Immature natural killer cell (primary cell): ENCODE data around the gene BCL2A1. TPM values are rescaled to one million over a fixed set of nuclear protein-coding genes. Genes with fewer than 3 reads are reported as not detected.

Experiments
- DNase-seq, 3 donors: peaks; one replicate each; pipeline ENCODE4 v3.0.0; 2022; ENCODE audit warnings: mixed read lengths in 1 of 3
- H3K27ac Mint-ChIP-seq, 6 donors: one replicate each; pipeline ENCODE4 v1.8.0; 2020; ENCODE audit warnings: mixed read lengths in 6 of 6, mild to moderate bottlenecking in 5 of 6, inconsistent platforms in 4 of 6, moderate library complexity in 3 of 6
- H3K27me3 Mint-ChIP-seq, 3 donors: one replicate each; pipeline ENCODE4 v1.8.0; 2020 to 2021; ENCODE audit warnings: low read depth in 3 of 3, mild to moderate bottlenecking in 3 of 3, mixed read lengths in 3 of 3, moderate library complexity in 3 of 3, inconsistent platforms in 1 of 3
- H3K36me3 Mint-ChIP-seq, 3 donors: one replicate each; pipeline ENCODE4 v1.8.0; 2020; ENCODE audit warnings: mixed read lengths in 3 of 3, inconsistent platforms in 2 of 3, mild to moderate bottlenecking in 2 of 3
- H3K4me1 Mint-ChIP-seq, 2 donors: one replicate each; pipeline ENCODE4 v1.8.0; 2020; ENCODE audit warnings: inconsistent platforms in 2 of 2, mild to moderate bottlenecking in 2 of 2, mixed read lengths in 2 of 2, moderate library complexity in 1 of 2
- H3K4me3 Mint-ChIP-seq, 5 donors: one replicate each; pipeline ENCODE4 v1.8.0; 2020; ENCODE audit warnings: mild to moderate bottlenecking in 5 of 5, mixed read lengths in 5 of 5, inconsistent platforms in 3 of 5, moderate library complexity in 3 of 5
- H3K9me3 Mint-ChIP-seq, 6 donors: one replicate each; pipeline ENCODE4 v1.8.0; 2020; ENCODE audit warnings: mild to moderate bottlenecking in 6 of 6, mixed read lengths in 6 of 6, inconsistent platforms in 4 of 6, moderate library complexity in 3 of 6
- polyA plus RNA-seq, 3 donors: library from polyadenylated mRNA; unstranded; fragments of 300-500 nt; fragmentation: Illumina TruSeq; gene quantifications; one replicate each; pipeline ENCODE4 v1.2.3, GENCODE V29; 2021

The BCL2A1 gene
- polyA plus RNA-seq, 3 donors from 2014 or later: 11.2 to 16.1 (median 12.2) TPM

- Mint-ChIP-seq H3K4me1 (no peaks in the 10 kb centered on the region), H3K27me3 (peaks cover 0 to 4% (median 0%) of the 10 kb centered on the region in 3 donors), H3K27ac (peak overlapping the region in 1 of 6 donors; percentile 51), H3K9me3 (no peaks in the 10 kb centered on the region), H3K4me3 (no peak overlapping the region), H3K36me3 (no peaks in the 10 kb centered on the region)
- no peak for DNase-seq
These were observed 7.9 kb upstream of the BCL2A1 start for GRCh38 chr15:79978655-79979514.

DNA sequence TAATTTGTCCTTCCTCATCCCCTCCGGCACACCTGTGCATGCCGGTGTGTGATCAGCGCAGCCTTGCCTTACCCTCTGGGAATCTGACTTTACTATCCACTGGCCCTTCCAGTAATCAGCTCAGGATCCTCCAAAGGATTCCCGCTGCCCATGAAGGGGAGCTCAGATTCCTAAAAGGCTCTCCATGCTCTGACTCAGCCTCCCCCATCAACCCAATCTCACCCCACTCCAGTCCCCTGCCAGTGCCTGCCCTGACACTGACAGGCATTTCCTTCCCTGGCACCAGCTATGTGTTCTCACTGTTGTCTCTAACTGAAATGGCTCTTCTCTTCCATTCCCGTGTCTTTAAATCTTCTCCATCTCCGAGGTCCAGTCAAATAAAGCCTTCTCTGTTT, 7.3 kb upstream of the BCL2A1 start:
- no peak overlapping the region for H3K4me3 Mint-ChIP-seq

DNA sequence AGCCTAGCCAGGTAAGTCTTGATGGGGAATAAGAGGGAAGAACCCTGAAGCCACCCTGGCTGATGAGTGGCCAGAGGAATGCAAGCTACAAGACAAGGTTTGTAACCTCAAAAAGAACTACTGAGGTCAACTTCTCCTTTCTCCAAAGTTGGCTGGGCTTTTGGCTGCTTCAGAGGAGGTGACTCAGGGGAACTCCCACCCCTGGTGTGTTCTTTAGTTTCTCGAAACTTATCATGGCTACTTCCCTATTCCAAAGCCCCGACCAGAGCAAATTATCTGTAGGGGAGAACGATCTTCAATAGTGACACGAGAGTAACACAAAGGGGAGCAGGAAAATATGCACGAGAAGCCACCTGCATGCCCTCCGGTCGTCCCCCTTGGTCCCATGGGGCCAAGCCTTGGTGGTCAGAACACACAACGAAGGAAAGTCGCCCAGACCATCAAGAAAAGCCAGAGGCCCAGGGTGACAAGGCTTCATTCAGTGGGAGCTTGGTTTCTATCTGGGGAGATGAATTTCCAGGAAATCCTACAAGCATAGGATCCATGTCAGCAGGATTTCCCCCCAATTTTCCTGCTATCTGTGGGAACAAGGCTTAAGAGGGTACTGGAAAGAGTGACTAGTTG, 6.5 kb upstream of the BCL2A1 start:
- Mint-ChIP-seq H3K4me1 (no peaks in the 10 kb centered on the region), H3K27me3 (peaks cover 0 to 4% (median 0%) of the 10 kb centered on the region in 3 donors), H3K36me3 (no peaks in the 10 kb centered on the region), H3K27ac (no peak overlapping the region), H3K4me3 (no peak overlapping the region), H3K9me3 (no peaks in the 10 kb centered on the region)
- DNase-seq: no peak

More for the DNA sequence above, 7.3 kb upstream of the BCL2A1 start:
- Mint-ChIP-seq H3K27me3 (peaks cover 0 to 4% (median 0%) of the 10 kb centered on the region in 3 donors), H3K4me1 (no peaks in the 10 kb centered on the region), H3K9me3 (no peaks in the 10 kb centered on the region), H3K36me3 (no peaks in the 10 kb centered on the region), H3K27ac (peak overlapping the region in 1 of 6 donors; percentile 51)
- DNase-seq: no peak

GRCh38 chr15:79973456-79974195, 2.6 kb upstream of the BCL2A1 start:
- no peak for DNase-seq
- H3K4me3 Mint-ChIP-seq: no peak overlapping the region
- no peaks in the 10 kb centered on the region for H3K27me3 Mint-ChIP-seq
- H3K36me3 Mint-ChIP-seq: no peaks in the 10 kb centered on the region
- peaks cover 17 to 33% of the 10 kb centered on the region in 2 donors for H3K4me1 Mint-ChIP-seq
- H3K27ac Mint-ChIP-seq: no peak overlapping the region
- H3K9me3 Mint-ChIP-seq: no peaks in the 10 kb centered on the region

GRCh38 chr15:79972863-79973262, 1.9 kb upstream of the BCL2A1 start:
- H3K4me3 Mint-ChIP-seq: no peak overlapping the region
- no peaks in the 10 kb centered on the region for H3K36me3 Mint-ChIP-seq

GRCh38 chr15:79970181-79970580, 815 bp downstream of the BCL2A1 start:
- peak overlapping the region in 4 of 6 donors; percentile 53 to 94 (median 86) for H3K27ac Mint-ChIP-seq
- no peak for DNase-seq
- peaks cover 0 to 3% (median 0%) of the 10 kb centered on the region in 3 donors for H3K36me3 Mint-ChIP-seq
- peaks cover 34 to 62% of the 10 kb centered on the region in 2 donors for H3K4me1 Mint-ChIP-seq
- H3K9me3 Mint-ChIP-seq: no peaks in the 10 kb centered on the region
- H3K27me3 Mint-ChIP-seq: no peaks in the 10 kb centered on the region
- peak overlapping the region; percentile 55 to 93 (median 81) for H3K4me3 Mint-ChIP-seq

More at GRCh38 chr15:79972863-79973262, 1.9 kb upstream of the BCL2A1 start:
- no peaks in the 10 kb centered on the region for H3K27me3 Mint-ChIP-seq
- DNase-seq: no peak
- H3K9me3 Mint-ChIP-seq: no peaks in the 10 kb centered on the region
- H3K4me1 Mint-ChIP-seq: peaks cover 23 to 40% of the 10 kb centered on the region in 2 donors
- peak overlapping the region in 2 of 6 donors; percentile 40 to 48 for H3K27ac Mint-ChIP-seq

- no peak for DNase-seq
- H3K27ac Mint-ChIP-seq: peak overlapping the region in 5 of 6 donors; percentile 35 to 83 (median 71)
- H3K9me3 Mint-ChIP-seq: no peaks in the 10 kb centered on the region
- peak overlapping the region; percentile 57 to 70 (median 68) for H3K4me3 Mint-ChIP-seq
- H3K36me3 Mint-ChIP-seq: peaks cover 0 to 7% (median 0%) of the 10 kb centered on the region in 3 donors
- peaks cover 34 to 68% of the 10 kb centered on the region in 2 donors for H3K4me1 Mint-ChIP-seq
- no peaks in the 10 kb centered on the region for H3K27me3 Mint-ChIP-seq
These were observed 1.9 kb downstream of the BCL2A1 start for GRCh38 chr15:79969146-79969545.

GRCh38 chr15:79967298-79968182, 3.5 kb downstream of the BCL2A1 start:
- Mint-ChIP-seq H3K27me3 (no peaks in the 10 kb centered on the region), H3K36me3 (peaks cover 0 to 7% (median 0%) of the 10 kb centered on the region in 3 donors), H3K9me3 (no peaks in the 10 kb centered on the region), H3K4me3 (peak overlapping the region; percentile 51 to 84 (median 60)), H3K27ac (peak overlapping the region; percentile 46 to 86 (median 80)), H3K4me1 (peaks cover 34 to 68% of the 10 kb centered on the region in 2 donors)
- no peak for DNase-seq

DNA sequence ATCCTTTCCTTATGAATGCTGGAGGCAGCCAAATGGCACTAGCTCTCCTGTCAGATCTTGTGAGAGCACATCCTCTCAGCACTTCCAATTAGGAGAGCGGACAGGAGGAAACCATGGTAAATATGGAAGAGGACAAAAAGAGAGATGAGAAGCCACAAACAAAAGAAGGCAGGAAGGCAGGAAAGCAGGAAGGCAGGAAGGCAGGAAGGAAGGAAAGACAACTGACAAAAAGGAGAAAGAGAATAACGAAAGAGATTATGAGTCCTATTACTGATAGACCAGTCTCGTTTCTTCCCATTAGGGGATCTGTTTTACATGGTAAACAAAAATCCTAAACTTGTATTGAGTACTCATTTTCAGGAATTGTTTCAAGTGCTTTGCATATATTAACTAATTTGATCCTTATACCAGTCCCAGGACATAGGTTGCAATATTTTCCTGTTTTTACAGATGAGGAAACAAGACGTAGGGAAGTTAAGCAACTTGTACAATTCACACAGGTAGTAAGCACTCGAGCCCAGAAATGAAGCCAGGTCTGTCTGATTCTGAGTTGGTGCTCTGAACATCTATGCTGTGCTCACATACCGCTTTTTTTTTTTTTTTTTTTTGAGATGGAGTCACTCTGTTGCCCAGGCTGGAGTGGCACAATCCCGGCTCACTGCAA, 4.2 kb downstream of the BCL2A1 start:
- peaks cover 0 to 7% (median 0%) of the 10 kb centered on the region in 3 donors for H3K36me3 Mint-ChIP-seq
- H3K27me3 Mint-ChIP-seq: no peaks in the 10 kb centered on the region
- H3K9me3 Mint-ChIP-seq: no peaks in the 10 kb centered on the region
- peak overlapping the region in 5 of 6 donors; percentile 41 to 90 (median 76) for H3K27ac Mint-ChIP-seq
- peaks cover 34 to 67% of the 10 kb centered on the region in 2 donors for H3K4me1 Mint-ChIP-seq
- peak overlapping the region in 2 of 5 donors; percentile 10 to 28 for H3K4me3 Mint-ChIP-seq
- DNase-seq: no peak

- Mint-ChIP-seq H3K9me3 (no peaks in the 10 kb centered on the region), H3K36me3 (peaks cover 0 to 7% (median 0%) of the 10 kb centered on the region in 3 donors), H3K4me3 (no peak overlapping the region), H3K4me1 (peaks cover 28 to 59% of the 10 kb centered on the region in 2 donors), H3K27me3 (no peaks in the 10 kb centered on the region), H3K27ac (peak overlapping the region in 5 of 6 donors; percentile 41 to 90 (median 76))
- DNase-seq: no peak
These were observed 5.0 kb downstream of the BCL2A1 start for GRCh38 chr15:79965846-79966630.

DNA sequence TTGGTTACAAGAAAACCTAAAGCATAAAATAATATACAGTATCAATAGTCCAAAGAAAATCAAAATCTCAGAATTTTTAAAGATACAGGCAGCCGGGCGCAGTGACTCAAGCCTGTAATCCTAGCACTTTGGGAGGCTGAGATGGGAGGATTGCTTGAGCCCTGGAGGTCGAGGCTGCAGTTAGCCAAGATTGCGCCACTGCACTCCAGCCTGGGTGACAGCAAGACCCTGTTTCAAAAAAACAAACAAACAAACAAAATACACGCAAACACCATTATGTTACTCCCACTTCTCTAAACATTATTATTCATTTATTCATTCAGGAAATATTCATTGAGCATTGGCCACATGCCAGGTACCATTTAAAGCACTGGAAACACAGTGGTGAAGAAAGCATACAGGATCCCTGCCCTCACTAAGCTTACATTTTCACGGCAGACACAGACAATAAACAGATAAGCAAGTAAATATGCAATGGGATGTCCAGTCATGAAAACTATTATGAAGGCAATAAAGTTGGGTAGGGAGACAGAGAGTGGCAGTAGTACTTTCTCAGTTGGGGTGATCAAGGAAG, 6.7 kb downstream of the BCL2A1 start:
- Mint-ChIP-seq H3K36me3 (peaks cover 0 to 14% (median 0%) of the 10 kb centered on the region in 3 donors), H3K27ac (peak overlapping the region in 3 of 6 donors; percentile 2 to 37 (median 10)), H3K9me3 (no peaks in the 10 kb centered on the region), H3K4me1 (peaks cover 22 to 42% of the 10 kb centered on the region in 2 donors), H3K4me3 (no peak overlapping the region), H3K27me3 (no peaks in the 10 kb centered on the region)
- no peak for DNase-seq
